Measurements from ENCODE around the gene MAGI2. TPM values are rescaled to one million over a fixed set of nuclear protein-coding genes. Genes with fewer than 3 reads are reported as not detected.

The MAGI2 gene
- total RNA-seq, 4 donors from 2014 or later, result 0.98 to 4.8 (median 2.5) TPM

GRCh38 chr7:78605119-78605518 lies 848.3 kb downstream of the MAGI2 start:
- H3K27ac ChIP-seq, result no peak overlapping the region
- no peaks in the 10 kb centered on the region for H3K27me3 ChIP-seq
- no peak overlapping the region for H3K4me3 ChIP-seq
- no peak for DNase-seq (ENCODE audit: low spot score in 2 of 2)
- no peaks in the 10 kb centered on the region for H3K4me1 ChIP-seq
- no peaks in the 10 kb centered on the region for H3K36me3 ChIP-seq
- TF ChIP-seq POLR2AphosphoS5 (IDR thresholded peaks at IDR 0.05) (no peak), CTCF (IDR thresholded peaks at IDR 0.05) (no peak), POLR2A (IDR thresholded peaks at IDR 0.05) (no peak), EP300 (IDR thresholded peaks at IDR 0.05) (no peak)
- 64% methylated on average over 1 of the region's 1 CpG for WGBS
- H3K9me3 ChIP-seq, result no peaks in the 10 kb centered on the region

- no peak overlapping the region for H3K27ac ChIP-seq
- H3K36me3 ChIP-seq, result no peaks in the 10 kb centered on the region
- TF ChIP-seq EP300 (IDR thresholded peaks at IDR 0.05), result no peak
- no peak for TF ChIP-seq POLR2AphosphoS5 (IDR thresholded peaks at IDR 0.05)
- TF ChIP-seq CTCF (IDR thresholded peaks at IDR 0.05), result no peak
- TF ChIP-seq POLR2A (IDR thresholded peaks at IDR 0.05), result no peak
- H3K4me1 ChIP-seq, result no peaks in the 10 kb centered on the region
- H3K4me3 ChIP-seq, result no peak overlapping the region
- 65% methylated on average over 2 of the region's 2 CpGs for WGBS
- H3K27me3 ChIP-seq, result no peaks in the 10 kb centered on the region
- no peak for DNase-seq (ENCODE audit: low spot score in 2 of 2)
- H3K9me3 ChIP-seq, result no peaks in the 10 kb centered on the region
Observed at GRCh38 chr7:78601728-78602127, 851.7 kb downstream of the MAGI2 start.

GRCh38 chr7:78594156-78594555 lies 859.3 kb downstream of the MAGI2 start:
- no peak for DNase-seq (ENCODE audit: low spot score in 2 of 2)
- no peaks in the 10 kb centered on the region for H3K4me1 ChIP-seq
- H3K9me3 ChIP-seq, result no peaks in the 10 kb centered on the region
- H3K27ac ChIP-seq, result no peak overlapping the region
- WGBS, result 59% methylated on average over 3 of the region's 3 CpGs
- no peaks in the 10 kb centered on the region for H3K27me3 ChIP-seq
- H3K4me3 ChIP-seq, result no peak overlapping the region
- H3K36me3 ChIP-seq, result no peaks in the 10 kb centered on the region
- no peak for TF ChIP-seq CTCF (IDR thresholded peaks at IDR 0.05)

GRCh38 chr7:78588393-78588792 lies 865.1 kb downstream of the MAGI2 start:
- Histone ChIP-seq H3K9me3 (no peaks in the 10 kb centered on the region), H3K36me3 (no peaks in the 10 kb centered on the region), H3K4me3 (no peak overlapping the region), H3K27me3 (no peaks in the 10 kb centered on the region), H3K4me1 (no peaks in the 10 kb centered on the region), H3K27ac (no peak overlapping the region)
- DNase-seq (ENCODE audit: low spot score in 2 of 2), result no peak
- 40% methylated on average over 1 of the region's 1 CpG for WGBS
- TF ChIP-seq CTCF (IDR thresholded peaks at IDR 0.05), result no peak
- no peak for TF ChIP-seq POLR2A (IDR thresholded peaks at IDR 0.05)
- TF ChIP-seq EP300 (IDR thresholded peaks at IDR 0.05), result no peak
- no peak for TF ChIP-seq POLR2AphosphoS5 (IDR thresholded peaks at IDR 0.05)

GRCh38 chr7:78587443-78588044 lies 865.9 kb downstream of the MAGI2 start:
- no peaks in the 10 kb centered on the region for H3K27me3 ChIP-seq
- H3K9me3 ChIP-seq, result no peaks in the 10 kb centered on the region
- no peaks in the 10 kb centered on the region for H3K4me1 ChIP-seq
- 83% methylated on average over 5 of the region's 5 CpGs for WGBS
- no peak overlapping the region for H3K27ac ChIP-seq
- no peaks in the 10 kb centered on the region for H3K36me3 ChIP-seq
- no peak for DNase-seq (ENCODE audit: low spot score in 2 of 2)
- H3K4me3 ChIP-seq, result no peak overlapping the region
- TF ChIP-seq EP300 (IDR thresholded peaks at IDR 0.05) (no peak), CTCF (IDR thresholded peaks at IDR 0.05) (no peak), POLR2A (IDR thresholded peaks at IDR 0.05) (no peak), POLR2AphosphoS5 (IDR thresholded peaks at IDR 0.05) (no peak)

Data from suprapubic skin (tissue), 4 donors.